Measurements from ENCODE around the gene THPO.

THPO gene

DNA sequence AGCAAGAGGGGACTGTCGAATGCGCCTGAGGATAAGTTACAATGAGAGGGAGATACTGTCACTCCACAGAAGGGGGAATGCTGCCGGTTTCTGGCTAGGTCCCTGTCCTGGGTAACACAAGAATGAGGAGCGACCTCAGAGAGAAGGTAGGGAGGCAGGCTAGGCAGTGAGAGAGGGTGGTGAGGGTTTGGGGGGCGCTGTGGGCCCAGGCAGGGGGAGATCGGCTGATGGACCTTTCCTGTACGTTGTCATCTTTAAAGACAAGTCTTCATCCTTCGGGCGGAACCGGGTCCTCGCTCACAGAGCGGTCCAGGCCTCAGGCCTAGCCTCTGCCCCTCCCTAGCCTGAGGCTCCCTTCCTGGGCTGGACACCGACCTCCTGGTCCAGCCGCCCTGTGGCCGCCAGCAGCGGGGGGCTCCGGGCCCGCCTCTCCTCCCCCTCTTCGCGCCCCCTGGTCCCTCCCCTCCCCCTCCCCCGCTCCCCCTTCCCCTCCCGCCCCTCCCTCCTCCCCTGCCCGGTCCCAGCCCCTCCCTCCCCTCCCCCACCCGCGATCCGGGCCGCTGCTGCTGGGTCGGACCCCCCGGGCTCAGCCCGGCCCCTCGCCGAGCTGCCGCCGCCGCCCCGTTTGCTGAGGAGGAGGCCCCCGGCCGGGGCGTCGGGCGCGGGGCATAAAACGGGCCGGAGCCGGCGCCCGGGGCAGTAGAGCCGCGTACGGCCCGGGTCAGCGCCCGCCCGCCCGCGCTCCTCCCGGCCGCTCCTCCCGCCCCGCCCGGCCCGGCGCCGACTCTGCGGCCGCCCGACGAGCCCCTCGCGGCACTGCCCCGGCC lies 1.6 kb upstream of the THPO start, which contains the start of gene CHRD:
Gene CHRD, plus strand, starts transcription at position 697 of the 827 bp plus-strand sequence. CDS start 265 bp downstream, outside the sequence.
- H3K27ac ChIP-seq (replicated peaks; ENCODE audit: low read length): peak within 1 kb of the TSS; percentile 14
- no peak for DNase-seq (ENCODE audit: low spot score)

GRCh38 chr3:184378651-184379357 lies 797 bp upstream of the THPO start:
- Histone ChIP-seq H3K14ac (ENCODE audit: low read length) (peak overlapping the region; percentile 27), H3K9ac (ENCODE audit: low read depth, low read length, poor library complexity) (peak overlapping the region; percentile 75), H4K91ac (ENCODE audit: low read depth, low read length, poor library complexity) (no peak overlapping the region), H3K18ac (ENCODE audit: low read length) (peak overlapping the region; percentile 82), H3K9me3 (replicated peaks in 1 of 2; ENCODE audit: control insufficient read depth in 2 of 2, insufficient read depth in 1 of 2, low read depth in 1 of 2, low read length in 2 of 2) (no peaks in the 10 kb centered on the region), H2BK120ac (ENCODE audit: low read depth, low read length) (no peak overlapping the region), H2BK12ac (ENCODE audit: low read length) (peak overlapping the region; percentile 78), H3K4me3 (ENCODE audit: low read length in 2 of 2) (peak overlapping the region in 1 of 2 donors; percentile 49), H2AK5ac (ENCODE audit: low read depth, low read length) (peak overlapping the region; percentile 95), H4K8ac (ENCODE audit: low read depth, low read length) (no peak overlapping the region), H3K27ac (replicated peaks; ENCODE audit: low read length) (no peak overlapping the region), H3K27me3 (ENCODE audit: control insufficient read depth in 3 of 3, insufficient read depth in 3 of 3, low read depth in 1 of 3, low read length in 3 of 3) (peaks cover 8 to 22% (median 18%) of the 10 kb centered on the region in 3 experiments), H2BK15ac (ENCODE audit: low read length) (peak overlapping the region; percentile 64), H3K4me1 (ENCODE audit: control insufficient read depth in 2 of 2, insufficient read depth in 1 of 2, low read depth in 1 of 2, low read length in 2 of 2) (peaks cover 26 to 41% of the 10 kb centered on the region in 2 donors), H2AFZ (ENCODE audit: low read length) (peak overlapping the region; percentile 90), H3K4ac (ENCODE audit: low read length) (no peak overlapping the region), H3K79me1 (ENCODE audit: low read depth, low read length) (no peaks in the 10 kb centered on the region), H3K23ac (ENCODE audit: low read depth, low read length, poor library complexity) (no peak overlapping the region), H3K36me3 (replicated peaks in 1 of 2; ENCODE audit: control insufficient read depth in 2 of 2, insufficient read depth in 2 of 2, low read length in 2 of 2) (peaks cover 0 to 8% of the 10 kb centered on the region in 2 donors), H2BK5ac (ENCODE audit: low read length) (peak overlapping the region; percentile 10), H3K4me2 (ENCODE audit: insufficient read depth, low read length, poor library complexity, severe bottlenecking) (no peak overlapping the region)
- WGBS, 2 donors (ENCODE audit: extremely low coverage in 2 of 2, insufficient read length in 2 of 2, insufficient replicate concordance in 1 of 2): no CpG with 5 or more reads among the region's 10 CpGs
- no peak for DNase-seq (ENCODE audit: low spot score)

More for the DNA sequence above, 1.6 kb upstream of the THPO start, which contains the start of gene CHRD:
- peak within 1 kb of the TSS; percentile 87 for H3K4me2 ChIP-seq (ENCODE audit: insufficient read depth, low read length, poor library complexity, severe bottlenecking)
- peaks cover 26 to 41% of the 10 kb centered on the region in 2 donors for H3K4me1 ChIP-seq (ENCODE audit: control insufficient read depth in 2 of 2, insufficient read depth in 1 of 2, low read depth in 1 of 2, low read length in 2 of 2)
- H3K79me1 ChIP-seq (ENCODE audit: low read depth, low read length): no peaks in the 10 kb centered on the region
- H3K36me3 ChIP-seq (replicated peaks in 1 of 2; ENCODE audit: control insufficient read depth in 2 of 2, insufficient read depth in 2 of 2, low read length in 2 of 2): peaks cover 0 to 8% of the 10 kb centered on the region in 2 donors
- H3K4ac ChIP-seq (ENCODE audit: low read length): peak within 1 kb of the TSS; percentile 12
- no peak within 1 kb of the TSS for H4K8ac ChIP-seq (ENCODE audit: low read depth, low read length)
- H2AFZ ChIP-seq (ENCODE audit: low read length): peak within 1 kb of the TSS; percentile 89
- H3K18ac ChIP-seq (ENCODE audit: low read length): peak within 1 kb of the TSS; percentile 94
- H3K14ac ChIP-seq (ENCODE audit: low read length): peak within 1 kb of the TSS; percentile 90
- peak within 1 kb of the TSS; percentile 45 to 81 for H3K4me3 ChIP-seq (ENCODE audit: low read length in 2 of 2)
- H2AK5ac ChIP-seq (ENCODE audit: low read depth, low read length): peak within 1 kb of the TSS; percentile 95
- H2BK12ac ChIP-seq (ENCODE audit: low read length): peak within 1 kb of the TSS; percentile 91
- peak within 1 kb of the TSS; percentile 12 for H3K23ac ChIP-seq (ENCODE audit: low read depth, low read length, poor library complexity)
- peak within 1 kb of the TSS; percentile 85 for H3K9ac ChIP-seq (ENCODE audit: low read depth, low read length, poor library complexity)
- peak within 1 kb of the TSS; percentile 71 for H2BK5ac ChIP-seq (ENCODE audit: low read length)
- WGBS, 2 donors (ENCODE audit: extremely low coverage in 2 of 2, insufficient read length in 2 of 2, insufficient replicate concordance in 1 of 2): no CpG with 5 or more reads among the region's 71 CpGs
- H3K9me3 ChIP-seq (replicated peaks in 1 of 2; ENCODE audit: control insufficient read depth in 2 of 2, insufficient read depth in 1 of 2, low read depth in 1 of 2, low read length in 2 of 2): no peaks in the 10 kb centered on the region
- peaks cover 8 to 22% (median 18%) of the 10 kb centered on the region in 3 experiments for H3K27me3 ChIP-seq (ENCODE audit: control insufficient read depth in 3 of 3, insufficient read depth in 3 of 3, low read depth in 1 of 3, low read length in 3 of 3)
- no peak within 1 kb of the TSS for H4K91ac ChIP-seq (ENCODE audit: low read depth, low read length, poor library complexity)
- H2BK15ac ChIP-seq (ENCODE audit: low read length): peak within 1 kb of the TSS; percentile 81
- H2BK120ac ChIP-seq (ENCODE audit: low read depth, low read length): no peak within 1 kb of the TSS

DNA sequence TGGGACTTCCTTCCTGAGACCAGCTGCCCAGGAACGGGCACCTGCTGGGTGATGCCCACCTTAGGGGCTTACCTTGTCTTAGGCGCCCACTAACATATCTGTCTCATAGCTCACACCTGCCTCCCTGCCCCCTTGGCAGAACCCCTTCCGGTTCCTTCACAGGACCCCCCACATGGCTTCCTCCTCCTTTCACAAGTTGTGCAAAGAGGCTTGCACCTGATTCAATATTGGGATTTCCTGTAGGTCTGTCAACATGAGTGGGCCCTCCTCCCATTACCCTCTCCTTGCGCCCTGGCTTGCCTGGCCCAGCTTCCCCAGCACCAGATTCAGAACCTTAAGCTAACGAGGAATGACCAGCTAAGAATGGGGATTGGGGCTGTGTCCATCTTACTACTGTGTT lies 633 bp downstream of the THPO start:
- whole genome bisulfite sequencing, 2 donors (ENCODE audit: extremely low coverage in 2 of 2, insufficient read length in 2 of 2, insufficient replicate concordance in 1 of 2): no CpG with 5 or more reads among the region's 5 CpGs
- H3K9ac ChIP-seq (ENCODE audit: low read depth, low read length, poor library complexity): no peak overlapping the region

More for the DNA sequence above, 633 bp downstream of the THPO start:
- Histone ChIP-seq H2AK5ac (ENCODE audit: low read depth, low read length) (peak overlapping the region; percentile 10), H3K18ac (ENCODE audit: low read length) (peak overlapping the region; percentile 86), H4K8ac (ENCODE audit: low read depth, low read length) (peak overlapping the region; percentile 84), H3K4me1 (ENCODE audit: control insufficient read depth in 2 of 2, insufficient read depth in 1 of 2, low read depth in 1 of 2, low read length in 2 of 2) (peaks cover 26 to 41% of the 10 kb centered on the region in 2 donors), H2AFZ (ENCODE audit: low read length) (peak overlapping the region; percentile 90), H3K79me1 (ENCODE audit: low read depth, low read length) (no peaks in the 10 kb centered on the region), H4K91ac (ENCODE audit: low read depth, low read length, poor library complexity) (no peak overlapping the region), H3K4me3 (ENCODE audit: low read length in 2 of 2) (peak overlapping the region in 1 of 2 donors; percentile 49), H3K27ac (replicated peaks; ENCODE audit: low read length) (no peak overlapping the region), H2BK120ac (ENCODE audit: low read depth, low read length) (no peak overlapping the region), H3K36me3 (replicated peaks in 1 of 2; ENCODE audit: control insufficient read depth in 2 of 2, insufficient read depth in 2 of 2, low read length in 2 of 2) (peaks cover 0 to 8% of the 10 kb centered on the region in 2 donors), H3K14ac (ENCODE audit: low read length) (no peak overlapping the region), H3K27me3 (ENCODE audit: control insufficient read depth in 3 of 3, insufficient read depth in 3 of 3, low read depth in 1 of 3, low read length in 3 of 3) (peaks cover 8 to 22% (median 18%) of the 10 kb centered on the region in 3 experiments), H3K4ac (ENCODE audit: low read length) (no peak overlapping the region), H3K23ac (ENCODE audit: low read depth, low read length, poor library complexity) (no peak overlapping the region), H2BK12ac (ENCODE audit: low read length) (no peak overlapping the region), H3K9me3 (replicated peaks in 1 of 2; ENCODE audit: control insufficient read depth in 2 of 2, insufficient read depth in 1 of 2, low read depth in 1 of 2, low read length in 2 of 2) (no peaks in the 10 kb centered on the region), H2BK5ac (ENCODE audit: low read length) (no peak overlapping the region), H2BK15ac (ENCODE audit: low read length) (no peak overlapping the region), H3K4me2 (ENCODE audit: insufficient read depth, low read length, poor library complexity, severe bottlenecking) (no peak overlapping the region)
- no peak for DNase-seq (ENCODE audit: low spot score)

All from neuronal stem cell (in vitro differentiated cells).